CD14-positive monocyte (primary cell): Measurements from ENCODE around the gene CLPSL1. TPM values are rescaled to one million over a fixed set of nuclear protein-coding genes. Genes with fewer than 3 reads are reported as not detected.

Experiments used
- DNase-seq, 3 donors: peaks; one replicate each; pipeline ENCODE4 v3.0.0-alpha.2; 2011 to 2022
- H2AFZ ChIP-seq: 2 replicates; pipeline ENCODE4 v1.6.0; 2012; ENCODE audit warnings: mild to moderate bottlenecking, low read depth, low read length, inconsistent platforms; ENCODE audit not compliant: insufficient read depth, poor library complexity, severe bottlenecking
- H3K27ac ChIP-seq, 2 donors: 1 replicate in 1 of 2; 2 replicates in 1 of 2; pipeline ENCODE4 v1.5.1; 2012 to 2013; ENCODE audit warnings: low read length in 2 of 2, control low read depth in 1 of 2, inconsistent platforms in 1 of 2, low read depth in 1 of 2, mild to moderate bottlenecking in 1 of 2
- H3K27me3 ChIP-seq, 2 donors: one replicate each; pipeline versions ENCODE4 v1.6.0 to v1.6.1; 2011 to 2013; ENCODE audit warnings: low read length in 2 of 2; ENCODE audit not compliant: control insufficient read depth in 2 of 2, insufficient read depth in 2 of 2
- H3K36me3 ChIP-seq, 2 donors: replicated peaks in 1 of 2; 1 replicate in 1 of 2; 2 replicates in 1 of 2; pipeline versions ENCODE4 v1.5.1 to v1.6.1; 2012 to 2013; ENCODE audit warnings: low read length in 2 of 2, control low read depth in 1 of 2, inconsistent platforms in 1 of 2, mild to moderate bottlenecking in 1 of 2; ENCODE audit not compliant: insufficient read depth in 2 of 2, control insufficient read depth in 1 of 2
- H3K4me1 ChIP-seq, 2 donors: 1 replicate in 1 of 2; 2 replicates in 1 of 2; pipeline versions ENCODE4 v1.5.1 to v1.6.1; 2012 to 2013; ENCODE audit warnings: low read length in 2 of 2, control low read depth in 1 of 2, inconsistent platforms in 1 of 2, mild to moderate bottlenecking in 1 of 2, moderate library complexity in 1 of 2; ENCODE audit not compliant: insufficient read depth in 2 of 2, control insufficient read depth in 1 of 2
- H3K4me2 ChIP-seq: replicated peaks from 2 replicates; pipeline ENCODE3; 2012; ENCODE audit warnings: low read length, moderate library complexity, mild to moderate bottlenecking; ENCODE audit not compliant: poor library complexity, severe bottlenecking; ENCODE audit errors: extremely low read depth
- H3K4me3 ChIP-seq, 3 experiments: fragments of 200-600 bp in 1 of 3; sonication (generic) in 1 of 3; replicated peaks in 1 of 3; 1 replicate in 2 of 3; 2 replicates in 1 of 3; pipeline ENCODE4 v1.5.1; 2011 to 2013; ENCODE audit warnings: low read length in 3 of 3, mild to moderate bottlenecking in 3 of 3, control low read depth in 2 of 3, low read depth in 2 of 3, inconsistent platforms in 1 of 3, moderate library complexity in 1 of 3
- H3K79me2 ChIP-seq: 2 replicates; pipeline ENCODE4 v1.6.0; 2012; ENCODE audit warnings: mild to moderate bottlenecking, control low read depth, inconsistent platforms, low read length, moderate library complexity; ENCODE audit not compliant: insufficient read depth
- H3K9ac ChIP-seq: 2 replicates; pipeline ENCODE4 v1.6.0; 2017; ENCODE audit warnings: low read length, mild to moderate bottlenecking; ENCODE audit not compliant: insufficient read depth, poor library complexity, severe bottlenecking
- H3K9me3 ChIP-seq, 2 donors: replicated peaks in 1 of 2; 1 replicate in 1 of 2; 2 replicates in 1 of 2; pipeline versions ENCODE4 v1.5.1 to v1.6.1; 2012 to 2013; ENCODE audit warnings: low read length in 2 of 2, control low read depth in 1 of 2; ENCODE audit not compliant: control insufficient read depth in 1 of 2, insufficient read depth in 1 of 2
- H4K20me1 ChIP-seq: 2 replicates; pipeline ENCODE4 v1.6.0; 2012; ENCODE audit warnings: mild to moderate bottlenecking, low read length, control low read depth, moderate library complexity; ENCODE audit not compliant: insufficient read depth
- H3K27ac Mint-ChIP-seq, 7 donors: one replicate each; pipeline ENCODE4 v1.8.0; 2020; ENCODE audit warnings: mild to moderate bottlenecking in 7 of 7, mixed read lengths in 7 of 7, moderate library complexity in 6 of 7, inconsistent platforms in 2 of 7
- H3K27me3 Mint-ChIP-seq, 3 donors: one replicate each; pipeline ENCODE4 v1.8.0; 2021 to 2022; ENCODE audit warnings: low read depth in 3 of 3, mild to moderate bottlenecking in 3 of 3, mixed read lengths in 3 of 3, moderate library complexity in 3 of 3, inconsistent platforms in 1 of 3
- H3K36me3 Mint-ChIP-seq, 2 donors: one replicate each; pipeline ENCODE4 v1.8.0; 2020; ENCODE audit warnings: mixed read lengths in 2 of 2, inconsistent platforms in 1 of 2, mild to moderate bottlenecking in 1 of 2
- H3K4me1 Mint-ChIP-seq: one replicate; pipeline ENCODE4 v1.8.0; 2020; ENCODE audit warnings: mild to moderate bottlenecking, mixed read lengths
- H3K4me3 Mint-ChIP-seq, 2 donors: one replicate each; pipeline ENCODE4 v1.8.0; 2020; ENCODE audit warnings: mild to moderate bottlenecking in 2 of 2, mixed read lengths in 2 of 2, moderate library complexity in 1 of 2
- H3K9me3 Mint-ChIP-seq, 7 donors: one replicate each; pipeline ENCODE4 v1.8.0; 2020 to 2022; ENCODE audit warnings: mixed read lengths in 7 of 7, mild to moderate bottlenecking in 6 of 7, moderate library complexity in 6 of 7, inconsistent platforms in 2 of 7
- CTCF ChIP-seq: fragments of 200-600 bp; IDR thresholded peaks from one replicate; pipeline ENCODE4 v1.8.0; 2022; ENCODE audit warnings: antibody characterized with exemption, mild to moderate bottlenecking
- WGBS: methylation state at CpG from one replicate; pipeline ENCODE4 v1.1.5; 2013; ENCODE audit warnings: missing lambda C conversion rate; ENCODE audit not compliant: insufficient coverage; 5-methylcytosine and 5-hydroxymethylcytosine counted together
- intact Hi-C, 2 donors: fragments of 100-400 bp; cut with micrococcal nuclease; formaldehyde crosslinking; loops; one replicate each; pipeline versions ENCODE4 v1.15.0 to v1.15.1; 2023
- polyA minus RNA-seq: library from RNA; depleted of rRNA, polyadenylated mRNA; stranded (reverse); fragments of >200 nt; gene quantifications from 2 replicates; pipeline ENCODE4 v1.2.3, GENCODE V29; 2012
- polyA plus RNA-seq, 3 donors: library from polyadenylated mRNA; depleted of rRNA in 1 of 3; unstranded in 2 of 3; stranded (reverse) in 1 of 3; fragments of 300-500 nt in 2 of 3; fragments of >200 nt in 1 of 3; fragmentation: Illumina TruSeq in 2 of 3; gene quantifications; 1 replicate in 2 of 3; 2 replicates in 1 of 3; pipeline ENCODE4 v1.2.3, GENCODE V29; 2012 to 2021
- total RNA-seq, 12 experiments: library from RNA in 1 of 12; stranded (reverse) in 1 of 12; fragments of 120-200 nt in 1 of 12; gene quantifications; one replicate each; pipeline ENCODE4 v1.2.4 and lab custom pipeline; 2013 to 2026; ENCODE audit warnings: mixed read lengths in 6 of 12, inconsistent platforms in 1 of 12

The CLPSL1 gene
- total RNA-seq (2013), result not detected
- polyA plus RNA-seq, result not detected
- polyA minus RNA-seq, result not detected in 2 replicates
- 0 to 0.17 (median 0) reads per million in 11 experiments for total RNA-seq (lab: John Stamatoyannopoulos, UW)

DNA sequence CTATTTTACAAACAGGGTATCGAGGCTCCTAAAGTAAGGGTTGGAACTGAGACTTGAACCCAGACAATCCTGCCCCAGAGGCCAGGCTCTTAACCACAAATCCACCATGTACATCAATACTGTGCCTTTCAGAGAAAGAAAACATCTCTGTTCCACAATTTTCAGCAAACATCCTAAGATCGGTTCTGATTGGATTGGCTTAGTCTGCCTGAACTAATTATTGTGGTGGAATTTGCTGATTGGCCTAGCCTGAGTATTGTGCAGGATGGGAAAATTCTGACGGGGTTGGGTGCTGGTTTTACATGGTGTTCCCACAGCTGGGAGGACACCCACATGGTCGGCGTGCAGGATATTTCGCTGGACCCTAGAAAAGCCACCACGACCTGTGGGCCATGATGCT, at the start of gene CLPSL1:
CLPSL1 (plus strand) TSS at position 301 of the 400 bp plus-strand sequence; CDS start at position 393, 92 bp downstream.
- Mint-ChIP-seq H3K4me3 (no peak within 1 kb of the TSS), H3K9me3 (peaks cover 0 to 5% (median 0%) of the 10 kb centered on the region in 7 donors), H3K4me1 (peaks cover 6% of the 10 kb centered on the region), H3K36me3 (peaks cover 0 to under 1% of the 10 kb centered on the region in 2 donors), H3K27ac (no peak within 1 kb of the TSS), H3K27me3 (peaks cover 15 to 45% (median 42%) of the 10 kb centered on the region in 3 donors)
- H3K9ac ChIP-seq, result no peak within 1 kb of the TSS
- no peak for DNase-seq
- H3K4me2 ChIP-seq, result no peak within 1 kb of the TSS
- 91% methylated on average over 5 of the region's 7 CpGs for WGBS
- no peaks in the 10 kb centered on the region for H3K36me3 ChIP-seq
- H3K27me3 ChIP-seq, result peaks cover 0 to 18% of the 10 kb centered on the region in 2 donors
- no peaks in the 10 kb centered on the region for H3K79me2 ChIP-seq
- peaks cover 7 to 9% of the 10 kb centered on the region in 2 donors for H3K4me1 ChIP-seq
- no peak within 1 kb of the TSS for H3K27ac ChIP-seq
- H3K9me3 ChIP-seq, result no peaks in the 10 kb centered on the region
- no peak for TF ChIP-seq CTCF
- no peaks in the 10 kb centered on the region for H4K20me1 ChIP-seq
- intact Hi-C loops, result no loop called here
- H2AFZ ChIP-seq, result no peak within 1 kb of the TSS
- no peak within 1 kb of the TSS for H3K4me3 ChIP-seq

DNA sequence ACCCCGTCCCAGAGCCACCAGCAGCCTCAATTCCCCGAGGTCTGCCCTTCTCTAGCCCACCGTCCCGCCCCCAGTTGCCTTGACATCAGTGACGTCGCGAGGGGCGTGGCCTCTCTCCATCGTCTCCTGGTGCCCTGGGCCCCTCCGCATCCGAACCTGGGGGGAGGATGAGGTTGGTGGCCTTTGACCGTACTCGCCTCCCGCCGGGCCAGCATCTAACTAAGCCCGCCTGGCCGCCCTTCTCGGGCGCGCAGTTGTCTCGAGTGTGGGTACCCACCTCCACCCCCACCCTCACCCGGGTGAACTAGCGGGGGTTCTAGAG, 49.4 kb upstream of the CLPSL1 start:
- peak overlapping the region; percentile 93 for H2AFZ ChIP-seq
- peak overlapping the region; percentile 76 to 95 (median 76) for H3K4me3 ChIP-seq
- H3K9ac ChIP-seq, result peak overlapping the region; percentile 87
- DNase-seq, result peak; percentile 56 to 74 (median 64)
- peaks cover 0 to 3% (median 0%) of the 10 kb centered on the region in 3 donors for H3K27me3 Mint-ChIP-seq
- no peaks in the 10 kb centered on the region for H3K9me3 Mint-ChIP-seq
- peak overlapping the region; percentile 97 for H3K4me2 ChIP-seq
- H4K20me1 ChIP-seq, result no peaks in the 10 kb centered on the region
- 0% methylated on average over 2 of the region's 23 CpGs for WGBS
- H3K36me3 Mint-ChIP-seq, result no peaks in the 10 kb centered on the region
- no peaks in the 10 kb centered on the region for H3K27me3 ChIP-seq
- peaks cover 62% of the 10 kb centered on the region for H3K4me1 Mint-ChIP-seq
- H3K27ac ChIP-seq, result peak overlapping the region; percentile 91 to 92
- H3K4me3 Mint-ChIP-seq, result peak overlapping the region; percentile 83 to 92
- peaks cover 10% of the 10 kb centered on the region for H3K79me2 ChIP-seq
- H3K9me3 ChIP-seq, result no peaks in the 10 kb centered on the region
- H3K36me3 ChIP-seq, result no peaks in the 10 kb centered on the region
- intact Hi-C loops, result loop anchor here (5.0 to 10.0 kb wide), 2 partner anchors 39 to 437 kb away; partner anchors contain the start of gene DEF6 (in 1 of the 2)
- H3K27ac Mint-ChIP-seq, result peak overlapping the region; percentile 86 to 95 (median 93)
- peaks cover 59 to 74% of the 10 kb centered on the region in 2 donors for H3K4me1 ChIP-seq
- TF ChIP-seq CTCF, result no peak
